ENCODE results near the gene EXD3. TPM values are rescaled to one million over a fixed set of nuclear protein-coding genes. Genes with fewer than 3 reads are reported as not detected.

EXD3 gene
- total and polyA plus RNA-seq, 2 of the 4 experiments (the other 2 are of a cell fraction), result 1.1 to 7.4 TPM

- ChIA-PET CTCF (no interaction called here), POLR2A (ENCODE audit: unreplicated experiment) (no interaction called here)
- ATAC-seq (ENCODE audit: low read depth), result no peak
- intact Hi-C loops (cut with micrococcal nuclease), result no loop called here
- Histone ChIP-seq H3K4me1 (ENCODE audit: control insufficient read depth, insufficient read depth, low read length) (peaks cover 7% of the 10 kb centered on the region; the same call in 1 of the 2 replicates), H4K91ac (ENCODE audit: insufficient read depth, low read depth, low read length) (no peak overlapping the region), H2BK20ac (ENCODE audit: low read depth, low read length) (no peak overlapping the region), H2BK15ac (ENCODE audit: low read depth, low read length) (no peak overlapping the region), H3K9me1 (ENCODE audit: insufficient read depth, low read length) (no peaks in the 10 kb centered on the region), H3K9me3 (ENCODE audit: control insufficient read depth, insufficient read depth, low read length) (no peaks in the 10 kb centered on the region), H3K9ac (ENCODE audit: low read depth, low read length) (no peak overlapping the region), H3K27ac (ENCODE audit: insufficient read depth, low read length) (no peak overlapping the region), H2AK5ac (ENCODE audit: low read depth, low read length) (no peak overlapping the region; the same call in 1 of the 2 replicates), H3K79me1 (ENCODE audit: low read depth in 1 of 2, low read length in 2 of 2) (peaks cover 13 to 14% of the 10 kb centered on the region in 2 experiments), H3K4me2 (ENCODE audit: low read depth, low read length) (no peak overlapping the region), H3K14ac (replicated peaks; ENCODE audit: low read depth, low read length) (no peak overlapping the region), H2AK9ac (replicated peaks; ENCODE audit: low read depth, low read length, poor library complexity) (peak overlapping the region; percentile 42), H3K36me3 (ENCODE audit: control insufficient read depth, insufficient read depth, low read length) (no peaks in the 10 kb centered on the region), H3K23ac (ENCODE audit: low read depth, low read length) (no peak overlapping the region), H3K18ac (ENCODE audit: low read depth, low read length) (no peak overlapping the region), H4K20me1 (ENCODE audit: insufficient read depth, low read length) (no peaks in the 10 kb centered on the region), H2BK120ac (ENCODE audit: low read depth, low read length) (no peak overlapping the region), H3K56ac (ENCODE audit: extremely low read depth, insufficient read depth, low read length) (no peak overlapping the region), H3K4me3 (ENCODE audit: insufficient read depth, low read depth, low read length) (no peak overlapping the region), H3K27me3 (ENCODE audit: control insufficient read depth, insufficient read depth, low read length) (no peaks in the 10 kb centered on the region; the same call in 1 of the 2 replicates), H3K4ac (ENCODE audit: low read depth, low read length) (no peak overlapping the region), H4K5ac (ENCODE audit: low read depth, low read length) (no peak overlapping the region), H2BK5ac (ENCODE audit: low read depth, low read length, poor library complexity, severe bottlenecking) (no peak overlapping the region), H4K8ac (ENCODE audit: low read depth in 2 of 2, low read length in 2 of 2) (no peak overlapping the region), H2AFZ (replicated peaks; ENCODE audit: low read length, poor library complexity) (no peak overlapping the region)
- WGBS, 2 experiments (ENCODE audit: extremely low coverage in 2 of 2, insufficient read length in 1 of 2), result 83% methylated on average over 9 of the region's 18 CpGs; no CpG with 5 or more reads in 1 of the 2 experiments
- DNase-seq, result no peak
- dilution Hi-C loops (cut with HindIII; ENCODE audit: low sequenced_read_pairs, unreplicated experiment), result no loop called here
- BruUV-seq (replicated peaks), result no TSS peak
- in situ Hi-C loops (cut with MboI; ENCODE audit: low sequenced_read_pairs), result no loop called here
- TF ChIP-seq BHLHE40 (IDR thresholded peaks at IDR 0.05; ENCODE audit: low read depth, low read length) (no peak), SMC3 (IDR thresholded peaks at IDR 0.05; ENCODE audit: low read depth, low read length) (no peak), RCOR1 (IDR thresholded peaks at IDR 0.05; ENCODE audit: insufficient replicate concordance, low read length) (no peak), POLR2A (IDR thresholded peaks at IDR 0.05; ENCODE audit: low read depth, low read length) (no peak), MAZ (IDR thresholded peaks at IDR 0.05; ENCODE audit: borderline replicate concordance, low read depth, low read length) (no peak), RFX5 (IDR thresholded peaks at IDR 0.05; ENCODE audit: low read depth, low read length) (no peak), RAD21 (IDR thresholded peaks at IDR 0.05; ENCODE audit: low read length) (no peak), ELK1 (IDR thresholded peaks at IDR 0.05; ENCODE audit: borderline replicate concordance, low read depth, low read length) (no peak), CHD1 (IDR thresholded peaks at IDR 0.05; ENCODE audit: low read depth, low read length) (no peak), NFE2L2 (IDR thresholded peaks at IDR 0.05; ENCODE audit: low read depth, low read length) (no peak), MXI1 (IDR thresholded peaks at IDR 0.05; ENCODE audit: borderline replicate concordance, low read depth, low read length) (no peak), CEBPB (IDR thresholded peaks at IDR 0.05; ENCODE audit: low read depth, low read length) (no peak), MAFK (IDR thresholded peaks at IDR 0.05; ENCODE audit: low read depth, low read length) (no peak), FOS (IDR thresholded peaks at IDR 0.05; ENCODE audit: low read depth, low read length) (no peak)
- TF ChIP-seq, protein P1, sequence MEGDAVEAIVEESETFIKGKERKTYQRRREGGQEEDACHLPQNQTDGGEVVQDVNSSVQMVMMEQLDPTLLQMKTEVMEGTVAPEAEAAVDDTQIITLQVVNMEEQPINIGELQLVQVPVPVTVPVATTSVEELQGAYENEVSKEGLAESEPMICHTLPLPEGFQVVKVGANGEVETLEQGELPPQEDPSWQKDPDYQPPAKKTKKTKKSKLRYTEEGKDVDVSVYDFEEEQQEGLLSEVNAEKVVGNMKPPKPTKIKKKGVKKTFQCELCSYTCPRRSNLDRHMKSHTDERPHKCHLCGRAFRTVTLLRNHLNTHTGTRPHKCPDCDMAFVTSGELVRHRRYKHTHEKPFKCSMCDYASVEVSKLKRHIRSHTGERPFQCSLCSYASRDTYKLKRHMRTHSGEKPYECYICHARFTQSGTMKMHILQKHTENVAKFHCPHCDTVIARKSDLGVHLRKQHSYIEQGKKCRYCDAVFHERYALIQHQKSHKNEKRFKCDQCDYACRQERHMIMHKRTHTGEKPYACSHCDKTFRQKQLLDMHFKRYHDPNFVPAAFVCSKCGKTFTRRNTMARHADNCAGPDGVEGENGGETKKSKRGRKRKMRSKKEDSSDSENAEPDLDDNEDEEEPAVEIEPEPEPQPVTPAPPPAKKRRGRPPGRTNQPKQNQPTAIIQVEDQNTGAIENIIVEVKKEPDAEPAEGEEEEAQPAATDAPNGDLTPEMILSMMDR (conservative IDR thresholded peaks at IDR 0.05; ENCODE audit: low read depth, low read length), result no peak
Measured at GRCh38 chr9:137426018-137426681, 3.2 kb upstream of the EXD3 start.

All from IMR-90 (cell line).